HepG2 (cell line): ENCODE results near the gene LRRC43. TPM values are rescaled to one million over a fixed set of nuclear protein-coding genes. Genes with fewer than 3 reads are reported as not detected.

Experiments
- CEBPG ChIP-seq: IDR thresholded peaks from 2 replicates; pipeline ENCODE4 v1.6.1; 2016
- ERF ChIP-seq: IDR thresholded peaks from 2 replicates; pipeline ENCODE4 v1.6.1; 2018; ENCODE audit warnings: missing biosample characterization, missing genetic modification reagents
- ESRRA ChIP-seq: sonication (generic); formaldehyde crosslinking; IDR thresholded peaks from 2 replicates; pipeline ENCODE4 v1.5.1; 2020; ENCODE audit warnings: mild to moderate bottlenecking, low read depth, missing genetic modification reagents
- JUNB ChIP-seq: sonication (generic); formaldehyde crosslinking; IDR thresholded peaks from 2 replicates; pipeline ENCODE4 v1.8.0; 2022; ENCODE audit warnings: missing genetic modification reagents, mild to moderate bottlenecking, borderline replicate concordance
- MTF1 ChIP-seq: sonication (generic); formaldehyde crosslinking; IDR thresholded peaks from 2 replicates; pipeline ENCODE4 v1.5.0; 2020; ENCODE audit warnings: missing genetic modification reagents
- MYNN ChIP-seq: sonication (generic); formaldehyde crosslinking; IDR thresholded peaks from 2 replicates; pipeline ENCODE4 v1.4.0; 2020; ENCODE audit warnings: mild to moderate bottlenecking, low read depth, missing genetic modification reagents
- NFYC ChIP-seq: IDR thresholded peaks from 2 replicates; pipeline ENCODE4 v1.6.1; 2016; ENCODE audit warnings: missing genetic modification reagents, missing compliant biosample characterization
- PHF21A ChIP-seq: sonication (generic); formaldehyde crosslinking; IDR thresholded peaks from 2 replicates; pipeline ENCODE4 v1.5.0; 2020; ENCODE audit warnings: mild to moderate bottlenecking, missing genetic modification reagents
- PTBP1 ChIP-seq: fragments of 200-400 bp; formaldehyde crosslinking; IDR thresholded peaks from 2 replicates; pipeline ENCODE4 v1.6.1; 2018; ENCODE audit warnings: low read length, low read depth; ENCODE audit not compliant: poor library complexity, severe bottlenecking
- RBFOX2 ChIP-seq: fragments of 200-400 bp; formaldehyde crosslinking; IDR thresholded peaks from 2 replicates; pipeline ENCODE4 v1.6.1; 2017; ENCODE audit warnings: low read depth, mild to moderate bottlenecking, low read length
- RELA ChIP-seq: sonication (generic); formaldehyde crosslinking; IDR thresholded peaks from 2 replicates; pipeline ENCODE4 v1.4.0; 2020; ENCODE audit warnings: missing genetic modification reagents
- REPIN1 ChIP-seq: sonication (generic); formaldehyde crosslinking; IDR thresholded peaks from 2 replicates; pipeline ENCODE4 v1.8.0; 2022; ENCODE audit warnings: missing genetic modification reagents, low read depth, mild to moderate bottlenecking, borderline replicate concordance
- SRF ChIP-seq: IDR thresholded peaks from 2 replicates; pipeline ENCODE4 v1.6.1; 2011; ENCODE audit warnings: mild to moderate bottlenecking, low read depth, low read length, moderate library complexity
- STAG1 ChIP-seq: sonication (generic); formaldehyde crosslinking; IDR thresholded peaks from 2 replicates; pipeline ENCODE4 v1.4.0; 2020; ENCODE audit warnings: missing genetic modification reagents
- YEATS2 ChIP-seq: sonication (generic); formaldehyde crosslinking; IDR thresholded peaks from 2 replicates; pipeline ENCODE4 v1.4.0; 2020; ENCODE audit warnings: missing genetic modification reagents, borderline replicate concordance
- ZNF138 ChIP-seq: sonication (generic); formaldehyde crosslinking; IDR thresholded peaks from 2 replicates; pipeline ENCODE4 v1.5.0; 2020; ENCODE audit warnings: mild to moderate bottlenecking, low read depth, missing genetic modification reagents
- ZNF333 ChIP-seq: sonication (generic); formaldehyde crosslinking; IDR thresholded peaks from 2 replicates; pipeline ENCODE4 v1.4.0; 2020; ENCODE audit warnings: mild to moderate bottlenecking, missing genetic modification reagents, borderline replicate concordance
- ZNF569 ChIP-seq: sonication (generic); formaldehyde crosslinking; IDR thresholded peaks from 2 replicates; pipeline ENCODE4 v1.5.0; 2020; ENCODE audit warnings: mild to moderate bottlenecking, missing genetic modification reagents, moderate library complexity, borderline replicate concordance
- ZNF749 ChIP-seq: sonication (generic); formaldehyde crosslinking; IDR thresholded peaks from 2 replicates; pipeline ENCODE4 v1.8.0; 2022; ENCODE audit warnings: mild to moderate bottlenecking, missing genetic modification reagents, moderate library complexity, borderline replicate concordance
- ZNF83 ChIP-seq: sonication (generic); formaldehyde crosslinking; IDR thresholded peaks from 2 replicates; pipeline ENCODE4 v1.4.0; 2020; ENCODE audit warnings: missing genetic modification reagents, mild to moderate bottlenecking, borderline replicate concordance
- ZSCAN25 ChIP-seq: sonication (generic); formaldehyde crosslinking; IDR thresholded peaks from 2 replicates; pipeline ENCODE4 v1.8.0; 2022; ENCODE audit warnings: mild to moderate bottlenecking, missing genetic modification reagents
- polyA plus RNA-seq, 8 experiments: library from polyadenylated mRNA; depleted of rRNA in 3 of 8; stranded (reverse) in 7 of 8; unstranded in 1 of 8; fragments of >200 nt; fragmentation: Illumina TruSeq in 4 of 8; extraction: Trizol in 4 of 8; gene quantifications; 2 replicates each; pipeline versions ENCODE4 v1.2.1 to v1.2.3, GENCODE V29; 2011 to 2016; ENCODE audit warnings: low read depth in 4 of 8, missing spikeins in 1 of 8, mixed read lengths in 1 of 8; ENCODE audit not compliant: insufficient read depth in 1 of 8
- total RNA-seq, 5 experiments: library from RNA; depleted of rRNA; stranded (reverse); fragments of >200 nt; fragmentation: Illumina TruSeq; extraction: Trizol; gene quantifications; 2 replicates each; pipeline ENCODE4 v1.2.3, GENCODE V29; 2016; ENCODE audit warnings: low read depth in 1 of 5
- TF ChIP-seq, protein P1 (sequence below): sonication (generic); formaldehyde crosslinking; IDR thresholded peaks from 2 replicates; pipeline ENCODE4 v1.5.0; 2020; ENCODE audit warnings: mild to moderate bottlenecking, missing genetic modification reagents, moderate library complexity
- TF ChIP-seq, protein P2 (sequence below): IDR thresholded peaks from 2 replicates; pipeline ENCODE4 v1.6.1; 2016; ENCODE audit warnings: control low read depth
- TF ChIP-seq, protein P3 (sequence below): sonication (generic); formaldehyde crosslinking; IDR thresholded peaks from 2 replicates; pipeline ENCODE4 v1.8.1; 2023; ENCODE audit warnings: mild to moderate bottlenecking, moderate library complexity, missing genetic modification reagents
- TF ChIP-seq, protein P4 (sequence below): sonication (generic); formaldehyde crosslinking; conservative IDR thresholded peaks from 2 replicates; pipeline ENCODE4 v1.4.0; 2020; ENCODE audit warnings: missing genetic modification reagents

LRRC43 gene
- total and polyA plus RNA-seq, 2 of the 13 experiments (the other 11 are each of a cell fraction or from before 2014, with no cell fraction given): not detected

DNA sequence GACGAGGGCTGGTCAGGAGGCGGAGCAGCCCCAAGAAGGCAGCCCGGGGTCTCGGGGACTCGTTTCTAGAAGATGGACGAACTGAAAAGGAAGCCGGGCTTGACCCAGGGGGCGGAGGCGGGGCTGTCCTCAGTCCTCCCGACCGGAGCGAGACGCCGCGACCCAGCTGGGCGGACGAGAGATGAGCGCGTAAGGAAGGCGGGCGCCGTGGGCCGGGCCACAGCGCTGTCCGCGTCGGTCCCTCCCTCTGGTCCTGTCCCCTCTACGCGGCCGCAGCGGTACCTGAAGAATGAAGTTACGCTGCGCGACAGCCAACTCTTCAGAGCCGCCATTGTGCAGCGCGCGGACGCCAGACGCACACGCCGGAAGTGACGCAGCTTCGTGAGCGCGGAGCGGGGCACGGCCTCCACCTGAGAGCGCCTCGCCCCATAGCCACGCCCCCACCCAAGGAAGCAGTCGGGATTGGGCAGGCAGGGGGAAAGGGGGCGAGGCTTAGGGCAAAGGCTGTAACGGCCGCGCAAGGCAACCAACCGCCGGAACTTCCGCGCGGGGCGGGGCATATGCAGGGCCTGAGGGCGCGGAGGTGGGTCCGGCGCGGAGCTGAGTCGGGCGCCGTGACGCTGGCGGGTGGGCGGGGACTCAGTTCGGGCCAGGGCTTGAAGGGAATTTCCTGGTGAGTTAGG is 42.9 kb downstream of the LRRC43 start, which contains the start of gene DIABLO (continued):
- TF ChIP-seq ZSCAN25 (CRISPR knock-in tag) (no peak), SRF (no peak), ERF (CRISPR knock-in tag) (peak; percentile 56; the same call in 1 of the 2 replicates), MTF1 (CRISPR knock-in tag) (no peak), ZNF749 (peak; percentile 10; the same call in 1 of the 2 replicates), NFYC (CRISPR knock-in tag) (peak; percentile 81), ZNF83 (CRISPR knock-in tag) (peak; percentile 94; the same call in 1 of the 2 replicates), JUNB (no peak), ZNF333 (CRISPR knock-in tag) (peak; percentile 62; the same call in 1 of the 2 replicates), ZNF569 (CRISPR knock-in tag) (no peak), MYNN (no peak), RELA (CRISPR knock-in tag) (0 out of 2 replicates have a peak, but pooled peaks have one; percentile 42), ZNF138 (CRISPR knock-in tag) (0 out of 2 replicates have a peak, but pooled peaks have one; percentile 63), PTBP1 (no peak), PHF21A (CRISPR knock-in tag) (no peak), ESRRA (CRISPR knock-in tag) (0 out of 2 replicates have a peak, but pooled peaks have one; percentile 51), RBFOX2 (peak; percentile 98), REPIN1 (CRISPR knock-in tag) (peak; percentile 73; the same call in 1 of the 2 replicates), STAG1 (no peak), CEBPG (CRISPR knock-in tag) (peak; percentile 43; the same call in 1 of the 2 replicates), YEATS2 (CRISPR knock-in tag) (peak; percentile 93)
- TF ChIP-seq, protein P1, sequence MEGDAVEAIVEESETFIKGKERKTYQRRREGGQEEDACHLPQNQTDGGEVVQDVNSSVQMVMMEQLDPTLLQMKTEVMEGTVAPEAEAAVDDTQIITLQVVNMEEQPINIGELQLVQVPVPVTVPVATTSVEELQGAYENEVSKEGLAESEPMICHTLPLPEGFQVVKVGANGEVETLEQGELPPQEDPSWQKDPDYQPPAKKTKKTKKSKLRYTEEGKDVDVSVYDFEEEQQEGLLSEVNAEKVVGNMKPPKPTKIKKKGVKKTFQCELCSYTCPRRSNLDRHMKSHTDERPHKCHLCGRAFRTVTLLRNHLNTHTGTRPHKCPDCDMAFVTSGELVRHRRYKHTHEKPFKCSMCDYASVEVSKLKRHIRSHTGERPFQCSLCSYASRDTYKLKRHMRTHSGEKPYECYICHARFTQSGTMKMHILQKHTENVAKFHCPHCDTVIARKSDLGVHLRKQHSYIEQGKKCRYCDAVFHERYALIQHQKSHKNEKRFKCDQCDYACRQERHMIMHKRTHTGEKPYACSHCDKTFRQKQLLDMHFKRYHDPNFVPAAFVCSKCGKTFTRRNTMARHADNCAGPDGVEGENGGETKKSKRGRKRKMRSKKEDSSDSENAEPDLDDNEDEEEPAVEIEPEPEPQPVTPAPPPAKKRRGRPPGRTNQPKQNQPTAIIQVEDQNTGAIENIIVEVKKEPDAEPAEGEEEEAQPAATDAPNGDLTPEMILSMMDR (CRISPR knock-in tag): peak; percentile 26; the same call in 1 of the 2 replicates
- TF ChIP-seq, protein P2, sequence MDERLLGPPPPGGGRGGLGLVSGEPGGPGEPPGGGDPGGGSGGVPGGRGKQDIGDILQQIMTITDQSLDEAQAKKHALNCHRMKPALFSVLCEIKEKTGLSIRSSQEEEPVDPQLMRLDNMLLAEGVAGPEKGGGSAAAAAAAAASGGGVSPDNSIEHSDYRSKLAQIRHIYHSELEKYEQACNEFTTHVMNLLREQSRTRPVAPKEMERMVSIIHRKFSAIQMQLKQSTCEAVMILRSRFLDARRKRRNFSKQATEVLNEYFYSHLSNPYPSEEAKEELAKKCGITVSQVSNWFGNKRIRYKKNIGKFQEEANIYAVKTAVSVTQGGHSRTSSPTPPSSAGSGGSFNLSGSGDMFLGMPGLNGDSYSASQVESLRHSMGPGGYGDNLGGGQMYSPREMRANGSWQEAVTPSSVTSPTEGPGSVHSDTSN (CRISPR knock-in tag): no peak
- TF ChIP-seq, protein P3, sequence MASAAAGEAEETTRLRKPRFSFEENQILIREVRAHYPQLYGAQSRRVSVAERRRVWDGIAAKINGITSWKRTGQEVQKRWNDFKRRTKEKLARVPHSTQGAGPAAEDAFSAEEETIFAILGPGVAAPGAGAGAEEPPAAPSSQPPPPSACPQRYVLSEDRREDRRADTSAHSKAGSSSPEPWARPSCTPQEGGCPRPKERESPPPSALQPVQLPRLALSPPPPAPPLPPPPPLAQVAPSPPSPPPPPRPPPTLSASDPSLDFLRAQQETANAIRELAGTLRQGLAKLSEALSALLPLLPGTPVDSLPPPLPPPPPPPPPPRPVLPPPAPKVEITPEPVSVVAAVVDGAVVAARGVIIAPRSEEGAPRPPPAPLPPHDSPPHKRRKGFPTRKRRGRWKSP (CRISPR knock-in tag): peak; percentile 91
- TF ChIP-seq, protein P4, sequence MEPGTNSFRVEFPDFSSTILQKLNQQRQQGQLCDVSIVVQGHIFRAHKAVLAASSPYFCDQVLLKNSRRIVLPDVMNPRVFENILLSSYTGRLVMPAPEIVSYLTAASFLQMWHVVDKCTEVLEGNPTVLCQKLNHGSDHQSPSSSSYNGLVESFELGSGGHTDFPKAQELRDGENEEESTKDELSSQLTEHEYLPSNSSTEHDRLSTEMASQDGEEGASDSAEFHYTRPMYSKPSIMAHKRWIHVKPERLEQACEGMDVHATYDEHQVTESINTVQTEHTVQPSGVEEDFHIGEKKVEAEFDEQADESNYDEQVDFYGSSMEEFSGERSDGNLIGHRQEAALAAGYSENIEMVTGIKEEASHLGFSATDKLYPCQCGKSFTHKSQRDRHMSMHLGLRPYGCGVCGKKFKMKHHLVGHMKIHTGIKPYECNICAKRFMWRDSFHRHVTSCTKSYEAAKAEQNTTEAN (CRISPR knock-in tag): no peak
